HL-60/S4 treated with phorbol 12-myristate 13-acetate at 8.2 ng/mL for 4 days and 3 days (cell line): ENCODE data around the gene TRNAU1AP.
"Not testable (repeated sequence)": the region's sequence is repeated elsewhere in the genome, so short reads cannot be mapped to it uniquely, and the experiment has no call there.

Source experiments
- in situ Hi-C: fragments of 300-500 bp; cut with MboI; formaldehyde crosslinking; loops from 2 replicates; pipeline ENCODE4 v1.15.0; 2022; ENCODE audit warnings: low sequenced_read_pairs

TRNAU1AP gene

DNA sequence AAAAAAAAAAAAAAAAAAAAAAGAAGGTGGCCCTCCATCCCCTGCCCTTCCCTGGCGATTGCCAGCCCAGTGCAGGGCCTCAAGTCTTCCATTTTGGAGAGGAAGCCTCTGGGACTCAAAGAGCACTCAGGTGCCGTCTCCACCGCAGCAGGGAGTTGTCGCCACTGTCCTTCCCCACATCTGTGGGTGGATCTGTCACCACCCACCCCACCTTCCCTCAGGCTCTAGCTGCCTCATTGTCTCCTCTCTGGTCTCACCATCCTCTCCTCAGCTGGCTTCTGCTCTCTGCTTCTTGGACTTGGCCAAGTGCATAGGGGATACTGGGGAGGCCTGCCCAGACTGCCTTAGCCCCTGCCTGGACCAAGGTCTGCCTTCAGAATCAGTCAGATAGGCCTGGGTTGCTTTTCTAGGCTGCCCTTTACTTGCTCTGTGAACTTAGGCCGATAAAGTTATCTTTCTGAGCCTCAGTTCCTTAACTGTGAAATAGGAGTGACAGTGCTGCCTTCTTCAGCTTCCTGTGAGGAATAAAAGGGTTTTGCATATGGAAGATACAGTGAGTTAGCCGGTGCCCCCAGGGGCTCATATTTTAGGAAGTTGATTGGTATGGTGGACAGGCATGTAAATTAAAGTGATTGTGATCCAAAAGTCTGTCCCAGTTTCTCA is 31.3 kb upstream of the TRNAU1AP start:
- in situ Hi-C loops: no loop called here

DNA sequence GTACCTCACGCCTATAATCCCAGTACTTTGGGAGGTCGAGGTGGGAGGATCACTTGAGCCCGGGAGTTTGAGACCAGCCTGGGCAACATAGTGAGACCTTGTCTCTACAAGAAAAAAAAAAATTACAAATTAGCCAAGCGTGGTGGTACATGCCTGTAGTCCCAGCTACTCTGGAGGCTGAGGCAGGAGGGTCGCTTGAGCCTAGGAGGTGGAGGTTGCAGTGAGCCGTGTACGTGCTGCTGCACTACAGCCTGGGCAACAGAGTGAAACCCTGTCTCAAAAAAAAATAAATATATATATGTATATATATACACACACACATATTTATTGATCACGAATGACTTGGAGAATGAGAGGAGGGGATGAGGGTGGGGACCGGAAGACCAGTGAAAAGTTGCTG is 30.3 kb upstream of the TRNAU1AP start:
- in situ Hi-C loops: not testable (repeated sequence)

DNA sequence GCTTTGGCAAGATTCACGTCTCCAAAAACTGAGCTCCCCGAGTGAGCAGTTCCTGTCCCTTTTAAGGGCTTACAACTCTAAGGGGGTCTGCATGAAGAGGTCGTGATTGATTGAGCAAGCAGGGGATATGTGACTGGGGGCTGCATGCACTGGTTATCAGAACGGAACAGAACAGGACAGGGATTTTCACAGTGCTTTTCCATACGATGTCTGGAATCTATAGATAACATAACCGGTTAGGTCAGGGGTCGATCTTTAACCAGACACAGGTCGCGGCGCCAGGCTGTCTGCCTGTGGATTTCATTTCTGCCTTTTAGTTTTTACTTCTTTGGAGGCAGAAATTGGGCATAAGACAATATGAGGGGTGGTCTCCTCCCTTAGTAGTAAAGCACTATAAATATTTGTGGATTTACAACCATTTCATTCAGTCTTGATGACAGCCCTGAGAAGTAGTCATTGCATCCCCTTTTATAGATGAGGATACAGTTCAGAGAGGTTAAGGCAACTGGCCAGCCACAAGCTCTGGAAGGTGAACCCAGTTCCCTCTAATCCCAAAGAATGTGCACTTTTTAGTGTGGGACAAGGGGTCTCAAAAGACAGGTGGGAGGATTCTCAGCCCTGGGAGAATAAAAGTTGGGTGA is 27.8 kb upstream of the TRNAU1AP start:
- in situ Hi-C loops: not testable (repeated sequence)

DNA sequence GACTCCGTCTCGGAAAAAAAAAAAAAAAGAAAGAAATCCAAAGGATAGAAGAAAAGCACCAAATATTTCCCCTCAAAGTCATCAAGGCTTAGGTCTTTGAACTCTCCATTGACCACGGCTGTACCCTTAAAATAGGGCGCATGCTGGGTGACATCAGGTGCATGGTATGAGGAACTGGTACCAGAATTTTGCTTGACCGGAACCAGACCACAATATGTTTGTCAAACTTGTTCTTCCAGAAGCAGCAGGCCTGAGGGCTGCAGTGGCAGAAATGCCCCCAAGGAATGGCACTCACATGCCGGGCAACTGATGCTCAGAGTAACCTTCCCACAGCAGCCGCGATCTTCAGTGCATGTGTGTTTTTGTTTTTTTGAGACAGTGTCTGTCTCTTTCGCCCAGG is 26.0 kb upstream of the TRNAU1AP start:
- in situ Hi-C loops: no loop called here

DNA sequence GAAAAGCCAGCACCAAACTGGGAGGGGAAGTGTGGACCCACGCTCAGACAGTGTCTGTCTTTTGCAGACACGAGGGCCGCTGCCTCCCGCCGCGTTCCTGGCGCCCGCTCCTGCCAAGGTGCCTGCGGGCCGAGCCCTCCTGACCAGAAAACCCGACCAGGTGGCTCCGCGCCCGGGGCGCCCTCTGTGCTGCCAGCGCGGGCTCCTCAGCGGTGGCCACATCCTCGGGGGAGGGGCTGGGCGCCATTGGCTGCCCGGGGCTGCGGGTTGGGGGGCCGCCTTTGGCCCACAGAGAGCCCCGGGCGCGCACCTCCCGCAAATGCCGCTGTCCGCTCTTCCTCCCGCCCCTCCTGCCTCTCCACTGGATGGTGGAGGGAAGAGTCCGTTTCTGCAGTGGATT is 22.4 kb upstream of the TRNAU1AP start:
- in situ Hi-C loops: no loop called here

DNA sequence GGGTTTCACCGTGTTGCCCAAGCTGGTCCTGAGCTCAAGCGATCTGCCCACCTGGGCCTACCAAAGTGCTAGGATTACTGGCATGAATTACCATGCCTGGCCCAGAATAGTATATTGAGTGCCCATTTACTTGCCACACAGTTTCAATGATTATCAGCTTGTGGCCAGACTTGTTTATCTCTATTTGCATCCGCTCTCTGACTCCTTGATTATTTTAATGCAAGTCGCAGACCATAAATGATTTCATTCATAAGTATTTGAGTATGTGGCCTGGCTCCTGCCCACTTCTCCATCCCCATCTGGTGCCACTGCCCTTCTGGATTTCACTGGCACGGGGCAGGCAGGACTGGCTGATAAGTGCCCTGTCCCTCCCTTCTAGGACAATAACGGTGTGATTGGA is 18.2 kb upstream of the TRNAU1AP start:
- in situ Hi-C loops: no loop called here

DNA sequence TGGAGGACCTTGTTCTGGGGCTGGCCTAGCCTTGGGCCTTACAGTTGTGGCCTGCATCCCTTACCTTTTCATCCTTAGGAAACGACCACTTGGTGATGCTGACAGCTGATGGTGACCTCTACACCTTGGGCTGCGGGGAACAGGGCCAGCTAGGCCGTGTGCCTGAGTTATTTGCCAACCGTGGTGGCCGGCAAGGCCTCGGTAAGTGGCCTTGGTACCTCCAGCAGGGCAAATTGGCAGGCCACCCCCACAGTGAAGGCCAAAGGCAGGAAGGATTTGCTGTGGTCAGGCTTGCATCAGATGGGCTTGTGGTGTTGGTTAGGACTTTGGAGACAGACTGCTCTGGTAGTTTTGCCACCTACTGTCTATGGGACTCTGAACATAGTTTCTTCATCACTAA is 17.7 kb upstream of the TRNAU1AP start:
- in situ Hi-C loops: no loop called here

DNA sequence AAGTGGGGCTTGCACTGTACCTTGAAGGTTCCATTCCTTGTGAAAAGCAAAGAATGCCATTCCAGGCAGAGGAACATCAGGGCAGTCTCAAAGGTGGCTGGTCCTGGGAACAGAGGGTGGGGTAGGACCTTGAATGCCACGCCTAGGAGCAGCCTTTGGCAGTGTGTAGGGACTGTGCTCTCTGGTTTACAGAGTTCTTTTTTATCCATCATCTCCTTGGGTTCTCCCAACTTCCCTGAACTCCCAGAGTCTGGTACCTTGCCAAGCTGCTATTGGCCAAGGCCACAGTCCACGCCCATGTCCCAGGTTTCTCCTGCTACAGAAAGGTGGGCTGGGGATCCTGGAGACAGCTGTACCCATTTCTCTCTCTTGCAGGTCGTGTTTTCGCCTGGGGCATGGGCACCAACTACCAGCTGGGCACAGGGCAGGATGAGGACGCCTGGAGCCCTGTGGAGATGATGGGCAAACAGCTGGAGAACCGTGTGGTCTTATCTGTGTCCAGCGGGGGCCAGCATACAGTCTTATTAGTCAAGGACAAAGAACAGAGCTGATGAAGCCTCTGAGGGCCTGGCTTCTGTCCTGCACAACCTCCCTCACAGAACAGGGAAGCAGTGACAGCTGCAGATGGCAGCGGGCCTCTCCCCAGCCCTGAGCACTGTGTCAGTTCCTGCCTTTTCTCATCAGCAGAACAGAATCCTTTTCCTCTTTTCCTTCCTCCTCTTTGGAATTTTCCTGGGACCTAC is 15.3 kb upstream of the TRNAU1AP start:
- in situ Hi-C loops: no loop called here

DNA sequence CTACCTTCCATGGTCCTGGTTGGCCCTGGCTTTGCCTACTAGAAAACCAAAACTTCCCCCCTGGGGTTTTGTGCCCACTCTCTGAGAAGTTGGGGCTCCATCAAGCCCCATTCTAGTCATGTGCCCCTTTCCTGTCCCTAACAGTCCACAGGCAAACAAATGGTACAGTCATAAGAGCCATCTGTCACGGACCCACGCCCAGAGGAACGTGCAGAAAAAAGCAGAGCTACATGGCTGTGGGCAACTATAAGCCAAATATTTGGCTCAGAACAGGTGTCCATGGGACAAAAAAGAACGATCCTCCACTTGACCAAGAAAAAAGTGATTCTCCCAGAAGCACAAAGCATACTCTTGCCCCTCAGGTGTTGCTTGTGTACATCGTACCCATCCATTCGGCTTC is 14.6 kb upstream of the TRNAU1AP start:
- in situ Hi-C loops: no loop called here

DNA sequence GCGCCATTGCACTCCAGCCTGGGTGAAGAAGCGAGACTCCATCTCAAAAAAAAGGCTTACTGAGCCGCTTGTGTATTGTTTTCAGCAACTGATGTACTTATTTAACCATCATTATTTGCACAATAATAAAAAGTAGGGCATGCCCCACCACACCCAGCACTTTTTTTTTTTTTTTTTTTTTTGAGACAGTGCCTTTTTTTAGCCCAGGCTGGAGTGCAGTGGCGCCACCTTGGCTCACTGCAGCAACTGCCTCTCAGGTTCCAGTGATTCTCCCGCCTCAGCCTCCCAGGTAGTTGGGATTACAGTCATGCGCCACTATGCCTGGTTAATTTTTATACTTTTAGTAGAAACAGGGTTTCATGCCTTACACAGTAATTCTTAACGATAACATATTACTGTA is 12.2 kb upstream of the TRNAU1AP start:
- in situ Hi-C loops: no loop called here

DNA sequence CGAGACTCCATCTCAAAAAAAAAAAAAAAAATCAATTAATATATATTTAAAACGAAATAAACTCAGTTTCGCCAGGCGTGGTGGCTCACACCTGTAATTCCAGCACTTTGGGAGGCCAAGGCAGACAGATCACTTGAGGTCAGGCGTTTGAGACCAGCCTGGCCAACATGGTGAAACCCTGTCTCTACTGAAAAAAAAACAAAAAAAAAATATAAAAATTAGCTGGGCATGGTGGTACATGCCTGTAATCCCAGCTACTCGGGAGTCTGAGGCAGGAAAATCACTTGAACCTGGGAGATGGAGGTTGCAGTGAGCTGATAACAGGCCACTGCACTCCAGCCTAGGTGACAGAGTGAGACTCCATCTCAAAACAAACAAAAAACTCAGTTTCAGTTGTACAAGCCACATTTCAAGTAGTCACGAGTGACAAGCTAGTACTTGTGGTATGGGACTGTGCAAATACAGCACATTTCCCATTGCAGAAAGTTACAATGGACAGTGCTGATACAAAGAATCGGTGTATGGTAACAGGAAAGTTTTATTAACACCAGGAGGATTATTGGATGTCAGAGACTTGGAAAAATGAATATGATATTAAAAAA is 11.4 kb upstream of the TRNAU1AP start:
- in situ Hi-C loops: not testable (repeated sequence)

DNA sequence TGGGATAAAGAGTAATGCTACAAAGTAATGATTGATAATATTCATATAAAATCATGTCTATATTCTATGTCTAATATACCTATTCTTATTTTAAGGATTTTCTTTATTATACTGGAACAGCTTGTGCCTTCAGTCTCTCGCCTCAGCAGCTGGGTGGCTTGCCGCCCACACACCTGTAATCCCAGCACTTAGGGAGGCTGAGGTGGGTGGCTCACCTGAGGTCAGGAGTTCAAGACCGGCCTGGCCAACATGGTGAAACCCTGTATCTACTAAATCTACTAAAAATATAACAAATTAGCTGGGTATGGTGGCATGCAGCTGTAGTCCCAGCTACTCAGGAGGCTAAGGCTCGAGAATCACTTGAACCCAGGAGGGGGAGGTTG is 7.6 kb upstream of the TRNAU1AP start:
- in situ Hi-C loops: no loop called here

DNA sequence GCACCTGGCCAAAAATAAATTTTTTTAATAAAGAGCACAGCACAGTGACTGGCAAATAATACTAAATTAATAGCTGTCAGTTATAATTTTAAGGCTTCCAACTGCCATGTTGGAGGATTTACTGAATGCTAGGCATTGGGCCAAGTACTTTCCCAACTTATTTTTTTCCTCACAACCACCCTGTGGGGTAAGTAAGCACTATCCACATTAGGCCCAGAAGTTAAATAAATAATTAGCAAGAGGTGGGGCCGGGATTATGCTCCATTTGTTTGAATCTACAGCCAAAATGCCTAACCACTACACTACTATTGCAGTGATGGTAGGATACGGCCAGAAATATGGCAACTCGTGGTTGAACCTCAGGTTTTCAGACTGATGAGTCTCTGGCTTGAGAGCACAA is 4.6 kb upstream of the TRNAU1AP start:
- in situ Hi-C loops: no loop called here

DNA sequence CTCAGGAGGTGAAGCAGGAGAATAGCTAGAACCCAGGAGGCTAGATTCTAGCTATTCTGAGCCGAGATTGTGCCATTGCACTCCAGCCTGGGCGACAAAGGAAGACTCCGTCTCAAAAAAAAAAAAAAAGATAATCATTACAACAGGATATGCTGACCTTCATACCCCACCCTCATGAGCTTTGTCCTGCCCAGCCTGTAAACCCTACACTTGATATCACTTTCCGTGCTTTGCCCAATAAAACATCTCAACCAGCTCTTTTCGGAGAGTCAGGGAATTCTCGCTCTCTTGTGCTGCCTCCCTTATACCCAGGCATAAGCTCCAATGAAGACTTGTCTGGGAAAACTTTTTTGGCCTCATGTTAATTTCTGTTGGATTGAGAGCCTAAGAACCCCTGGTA is 1.5 kb upstream of the TRNAU1AP start:
- in situ Hi-C loops: no loop called here

DNA sequence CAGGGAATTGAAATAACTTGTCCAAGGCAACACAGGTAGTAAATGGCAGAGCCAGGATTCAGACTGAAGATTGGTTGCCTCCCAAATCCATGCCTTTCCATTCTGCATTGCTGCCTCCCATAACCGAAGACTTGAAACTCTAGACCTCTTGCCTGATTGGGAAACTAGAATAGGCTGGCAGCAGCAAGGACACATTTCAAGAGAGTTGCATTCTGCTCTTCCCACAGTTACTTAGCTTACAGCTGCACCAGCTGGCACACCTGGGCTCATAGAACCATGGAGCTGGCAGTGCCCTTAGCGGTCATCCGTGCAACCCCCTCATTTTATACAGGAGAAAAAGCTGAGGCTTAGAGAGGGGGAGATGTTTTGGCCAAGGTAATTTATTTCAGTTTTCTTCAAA is 8.0 kb downstream of the TRNAU1AP start:
- in situ Hi-C loops: no loop called here

DNA sequence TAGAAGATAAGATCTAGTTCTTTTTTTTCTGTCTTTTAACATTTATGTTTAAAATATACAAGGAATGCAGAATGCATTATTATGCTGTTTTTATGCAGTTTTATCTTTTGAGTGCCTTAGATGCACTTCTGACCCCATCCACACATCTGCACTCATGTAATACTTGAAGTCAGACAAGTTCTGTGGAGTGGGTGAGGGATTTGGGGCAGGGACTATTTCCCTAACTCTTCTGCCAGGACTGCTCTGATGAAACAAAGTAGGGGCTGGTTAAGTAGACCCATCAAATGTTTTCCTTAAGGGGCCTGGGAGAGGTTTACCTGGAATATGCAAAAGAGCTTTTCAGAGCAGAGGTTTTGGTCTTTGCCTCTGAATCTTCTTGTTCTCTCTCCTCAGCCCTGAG is 11.4 kb downstream of the TRNAU1AP start:
- in situ Hi-C loops: no loop called here

DNA sequence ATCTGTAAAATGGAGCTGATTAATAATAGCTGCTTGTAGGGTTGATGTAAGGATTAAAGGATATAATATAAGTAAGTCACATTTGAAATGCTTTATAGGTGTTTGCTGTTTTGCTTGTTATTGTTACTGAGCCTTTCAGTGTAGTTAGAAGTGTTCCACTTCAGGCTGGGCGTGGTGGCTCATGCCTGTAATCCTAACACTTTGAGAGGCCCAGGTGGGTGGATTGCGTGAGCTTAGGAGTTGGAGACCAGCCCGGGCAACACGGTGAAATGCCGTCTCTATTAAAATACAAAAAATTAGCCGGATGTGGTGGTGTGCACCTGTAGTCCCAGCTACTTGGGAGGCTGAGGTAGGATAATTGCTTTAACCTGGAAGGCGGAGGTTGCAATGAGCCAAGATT is 12.2 kb downstream of the TRNAU1AP start:
- in situ Hi-C loops: no loop called here

DNA sequence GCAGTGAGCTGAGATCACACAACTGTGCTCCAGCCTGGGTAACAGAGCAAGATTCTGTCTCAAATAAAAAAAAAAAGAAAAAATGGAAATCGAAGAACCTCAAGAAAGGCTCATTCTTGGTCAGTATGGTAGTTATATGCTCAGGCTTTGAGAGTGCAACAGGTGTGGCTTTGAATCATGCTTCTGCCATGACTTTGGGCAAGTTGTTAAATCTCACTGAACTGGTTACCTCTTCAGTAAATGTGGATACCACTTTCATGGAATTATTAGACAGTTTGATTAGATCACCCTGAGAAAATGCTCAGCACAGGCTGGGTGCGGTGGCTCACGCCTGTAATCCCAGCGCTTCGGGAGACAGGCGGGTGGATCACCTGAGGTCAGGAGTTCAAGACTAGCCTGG is 12.8 kb downstream of the TRNAU1AP start:
- in situ Hi-C loops: no loop called here

DNA sequence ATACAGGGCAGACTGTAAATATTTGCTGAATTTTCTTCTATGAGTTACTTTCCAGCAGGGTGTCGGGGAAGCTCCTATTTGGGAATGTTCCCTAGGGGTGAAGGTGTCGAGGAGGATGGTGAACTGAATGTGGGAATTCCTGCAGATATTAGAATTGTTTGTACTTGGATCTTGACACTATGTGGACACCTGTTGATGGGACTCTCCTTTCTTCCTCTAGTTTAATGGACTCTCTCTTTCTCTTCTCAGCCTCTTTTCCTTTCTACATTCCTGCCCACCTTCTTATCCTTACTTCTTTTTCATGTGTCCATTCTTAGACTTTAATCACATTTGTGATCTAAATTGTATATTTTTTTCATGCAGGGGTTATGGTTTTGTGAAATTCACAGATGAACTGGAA is 14.0 kb downstream of the TRNAU1AP start:
- in situ Hi-C loops: no loop called here

DNA sequence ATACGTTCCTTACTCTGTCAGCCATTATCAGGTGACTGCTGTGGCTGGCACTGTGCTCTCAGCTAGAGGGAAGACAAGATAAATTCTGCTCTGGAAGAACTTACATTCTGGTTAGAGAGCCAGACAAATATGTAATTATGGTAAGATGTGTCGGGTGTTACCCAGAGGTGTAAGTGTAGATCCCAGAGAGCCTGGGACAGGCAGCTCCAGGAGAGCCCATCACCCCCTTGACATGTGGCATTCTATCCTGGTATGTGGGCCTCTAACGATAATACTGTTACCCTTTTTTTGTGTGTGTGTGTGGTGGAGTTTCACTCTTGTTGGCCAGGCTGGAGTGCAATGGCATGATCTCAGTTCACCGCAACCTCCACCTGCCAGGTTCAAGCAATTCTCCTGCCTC is 19.0 kb downstream of the TRNAU1AP start:
- in situ Hi-C loops: no loop called here

DNA sequence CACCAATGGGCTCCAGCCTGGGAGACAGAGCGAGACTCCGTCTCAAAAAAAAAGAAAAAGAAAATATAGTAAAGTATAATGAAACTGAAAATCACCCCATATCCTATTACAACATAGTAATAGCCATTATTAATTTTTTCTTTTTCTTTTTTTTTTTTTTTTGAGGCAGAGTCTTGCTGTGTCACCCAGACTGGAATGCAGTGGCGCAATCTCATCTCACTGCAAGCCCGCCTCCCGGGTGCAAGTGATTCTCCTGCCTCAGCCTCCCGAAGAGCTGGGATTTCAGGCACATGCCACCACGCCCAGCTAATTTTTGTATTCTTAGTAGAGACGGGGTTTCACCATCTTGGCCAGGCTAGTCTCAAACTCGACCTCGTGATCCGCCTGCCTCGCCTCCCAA is 20.0 kb downstream of the TRNAU1AP start:
- in situ Hi-C loops: not testable (repeated sequence)

DNA sequence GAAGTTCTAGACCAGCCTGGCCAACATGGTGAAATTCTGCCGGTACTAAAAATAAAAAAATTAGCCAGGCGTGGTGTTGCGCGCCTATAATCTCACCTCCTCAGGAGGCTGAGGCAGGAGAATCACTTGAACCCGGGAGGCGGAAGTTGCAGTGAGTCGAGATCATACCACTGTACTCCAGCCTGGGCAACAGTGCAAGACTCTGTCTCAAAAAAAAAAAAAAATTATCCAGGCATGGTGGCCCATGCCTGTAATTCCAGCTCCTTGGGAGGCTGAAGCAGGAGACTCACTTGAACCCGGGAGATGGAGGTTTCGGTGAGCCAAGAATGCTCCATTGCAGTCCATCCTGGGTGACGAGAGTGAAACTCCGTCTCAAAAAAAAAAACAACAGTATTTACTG is 20.7 kb downstream of the TRNAU1AP start:
- in situ Hi-C loops: no loop called here
